Measurements from ENCODE around the gene TM4SF4. TPM values are rescaled to one million over a fixed set of nuclear protein-coding genes. Genes with fewer than 3 reads are reported as not detected.

The TM4SF4 gene
- total RNA-seq, 1 donor: not detected

Other genes starting within 250 kb of the TM4SF4 start
- under 0.01 TPM for gene TM4SF18, start 141.1 kb upstream of the TM4SF4 start, total RNA-seq
- gene TM4SF1, start 97.0 kb upstream of the TM4SF4 start, total RNA-seq: 0.84 TPM
- gene WWTR1, start 183.3 kb downstream of the TM4SF4 start, total RNA-seq: 0.31 TPM

All from mononuclear cell (primary cell).